Hepatocyte (in vitro differentiated cells): ENCODE results near the gene USP3. TPM values are rescaled to one million over a fixed set of nuclear protein-coding genes. Genes with fewer than 3 reads are reported as not detected.

Source experiments
- DNase-seq: peaks from one replicate; pipeline ENCODE4 v3.0.0-alpha.2; 2016; ENCODE audit warnings: low spot score
- H2AFZ ChIP-seq: fragments of 200-600 bp; sonication (generic); 2 replicates; pipeline ENCODE4 v1.6.0; 2016; ENCODE audit warnings: antibody characterized with exemption, mild to moderate bottlenecking
- H3K27ac ChIP-seq: fragments of 200-600 bp; sonication (generic); 2 replicates; pipeline ENCODE4 v1.5.1; 2016; ENCODE audit warnings: mild to moderate bottlenecking
- H3K27me3 ChIP-seq: fragments of 200-600 bp; sonication (generic); 2 replicates; pipeline ENCODE4 v1.6.1; 2016
- H3K36me3 ChIP-seq: fragments of 200-600 bp; sonication (generic); replicated peaks from 2 replicates; pipeline ENCODE4 v1.5.1; 2016; ENCODE audit warnings: low read depth; ENCODE audit not compliant: insufficient read depth
- H3K4me1 ChIP-seq: fragments of 200-600 bp; sonication (generic); 2 replicates; pipeline ENCODE4 v1.5.1; 2016; ENCODE audit warnings: mild to moderate bottlenecking, moderate library complexity; ENCODE audit not compliant: insufficient read depth
- H3K4me2 ChIP-seq: fragments of 200-600 bp; sonication (generic); 2 replicates; pipeline ENCODE4 v1.6.0; 2016
- H3K4me3 ChIP-seq: fragments of 200-600 bp; sonication (generic); 2 replicates; pipeline ENCODE4 v1.5.1; 2016; ENCODE audit warnings: mild to moderate bottlenecking
- H3K79me2 ChIP-seq: fragments of 200-600 bp; sonication (generic); 2 replicates; pipeline ENCODE4 v1.6.0; 2017; ENCODE audit warnings: mild to moderate bottlenecking
- H3K9me2 ChIP-seq: fragments of 200-600 bp; sonication (generic); replicated peaks from 2 replicates; pipeline ENCODE4 v1.6.0; 2017; ENCODE audit warnings: mild to moderate bottlenecking; ENCODE audit not compliant: insufficient read depth
- H3K9me3 ChIP-seq: fragments of 200-600 bp; sonication (generic); 2 replicates; pipeline ENCODE4 v1.5.1; 2016; ENCODE audit warnings: low read depth, mild to moderate bottlenecking
- H4K20me1 ChIP-seq: fragments of 200-600 bp; sonication (generic); 2 replicates; pipeline ENCODE4 v1.6.0; 2016; ENCODE audit warnings: mild to moderate bottlenecking; ENCODE audit not compliant: insufficient read depth, poor library complexity, severe bottlenecking
- EZH2 ChIP-seq: fragments of 200-600 bp; sonication (generic); IDR thresholded peaks from 2 replicates; pipeline ENCODE4 v1.6.1; 2016; ENCODE audit warnings: antibody characterized with exemption, mild to moderate bottlenecking, borderline replicate concordance
- EZH2phosphoT487 ChIP-seq: fragments of 200-600 bp; sonication (generic); IDR thresholded peaks from one replicate; pipeline ENCODE4 v1.6.1; 2018; ENCODE audit warnings: antibody characterized with exemption, mild to moderate bottlenecking, low read depth, moderate library complexity; ENCODE audit not compliant: unreplicated experiment, severe bottlenecking
- WGBS: methylation state at CpG from one replicate; pipeline ENCODE4 v1.1.6; 2016; ENCODE audit warnings: low lambda C conversion rate; ENCODE audit errors: missing lambda C conversion rate; 5-methylcytosine and 5-hydroxymethylcytosine counted together
- polyA plus RNA-seq: library from polyadenylated mRNA; unstranded; fragments of >200 nt; fragmentation: Nextera tagmentation; extraction: Ambion mirVana; gene quantifications from 2 replicates; pipeline ENCODE4 v1.2.1, GENCODE V29; 2016
- total RNA-seq: library from RNA; depleted of rRNA; stranded (reverse); fragments of >200 nt; gene quantifications from 2 replicates; pipeline ENCODE4 v1.2.3, GENCODE V29; 2014
- TF ChIP-seq, protein P1 (sequence below): fragments of 200-600 bp; sonication (generic); IDR thresholded peaks from 2 replicates; pipeline ENCODE4 v1.5.1; 2016; ENCODE audit warnings: antibody characterized with exemption, mild to moderate bottlenecking; ENCODE audit not compliant: poor library complexity

The USP3 gene
- total and polyA plus RNA-seq, 2 experiments from 2014 or later, result 30.5 to 61.2 TPM

DNA sequence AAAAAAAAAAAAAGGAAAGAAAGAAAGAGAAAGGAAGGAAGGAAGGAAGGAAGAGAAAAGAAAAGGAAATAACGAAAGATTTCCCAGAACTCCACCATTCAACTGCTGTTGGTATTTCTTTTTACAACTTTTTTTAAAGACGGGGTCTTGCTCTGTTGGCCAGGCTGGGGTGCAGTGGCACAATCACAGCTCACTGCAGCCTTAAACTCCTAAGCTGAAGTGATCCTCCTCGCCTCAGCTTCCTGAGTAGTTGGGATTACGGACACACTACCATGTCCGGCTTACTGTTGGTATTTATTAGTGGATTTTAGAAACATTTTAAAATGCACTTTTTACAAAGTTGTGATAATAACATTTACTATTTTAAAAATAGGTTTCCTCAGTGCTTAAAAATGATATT is 15.0 kb upstream of the USP3 start:
- H4K20me1 ChIP-seq, result no peaks in the 10 kb centered on the region
- H3K4me2 ChIP-seq, result no peak overlapping the region
- H3K9me3 ChIP-seq, result no peaks in the 10 kb centered on the region
- no peaks in the 10 kb centered on the region for H3K27me3 ChIP-seq
- no peak overlapping the region for H3K27ac ChIP-seq
- H3K79me2 ChIP-seq, result no peaks in the 10 kb centered on the region
- TF ChIP-seq, protein P1, sequence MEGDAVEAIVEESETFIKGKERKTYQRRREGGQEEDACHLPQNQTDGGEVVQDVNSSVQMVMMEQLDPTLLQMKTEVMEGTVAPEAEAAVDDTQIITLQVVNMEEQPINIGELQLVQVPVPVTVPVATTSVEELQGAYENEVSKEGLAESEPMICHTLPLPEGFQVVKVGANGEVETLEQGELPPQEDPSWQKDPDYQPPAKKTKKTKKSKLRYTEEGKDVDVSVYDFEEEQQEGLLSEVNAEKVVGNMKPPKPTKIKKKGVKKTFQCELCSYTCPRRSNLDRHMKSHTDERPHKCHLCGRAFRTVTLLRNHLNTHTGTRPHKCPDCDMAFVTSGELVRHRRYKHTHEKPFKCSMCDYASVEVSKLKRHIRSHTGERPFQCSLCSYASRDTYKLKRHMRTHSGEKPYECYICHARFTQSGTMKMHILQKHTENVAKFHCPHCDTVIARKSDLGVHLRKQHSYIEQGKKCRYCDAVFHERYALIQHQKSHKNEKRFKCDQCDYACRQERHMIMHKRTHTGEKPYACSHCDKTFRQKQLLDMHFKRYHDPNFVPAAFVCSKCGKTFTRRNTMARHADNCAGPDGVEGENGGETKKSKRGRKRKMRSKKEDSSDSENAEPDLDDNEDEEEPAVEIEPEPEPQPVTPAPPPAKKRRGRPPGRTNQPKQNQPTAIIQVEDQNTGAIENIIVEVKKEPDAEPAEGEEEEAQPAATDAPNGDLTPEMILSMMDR, result no peak
- peaks cover 7% of the 10 kb centered on the region for H3K4me1 ChIP-seq
- no peak overlapping the region for H3K4me3 ChIP-seq
- WGBS, result 94% methylated on average over 5 of the region's 5 CpGs
- H3K36me3 ChIP-seq, result no peaks in the 10 kb centered on the region
- H3K9me2 ChIP-seq, result no peaks in the 10 kb centered on the region
- H2AFZ ChIP-seq, result no peak overlapping the region
- no peak for DNase-seq

DNA sequence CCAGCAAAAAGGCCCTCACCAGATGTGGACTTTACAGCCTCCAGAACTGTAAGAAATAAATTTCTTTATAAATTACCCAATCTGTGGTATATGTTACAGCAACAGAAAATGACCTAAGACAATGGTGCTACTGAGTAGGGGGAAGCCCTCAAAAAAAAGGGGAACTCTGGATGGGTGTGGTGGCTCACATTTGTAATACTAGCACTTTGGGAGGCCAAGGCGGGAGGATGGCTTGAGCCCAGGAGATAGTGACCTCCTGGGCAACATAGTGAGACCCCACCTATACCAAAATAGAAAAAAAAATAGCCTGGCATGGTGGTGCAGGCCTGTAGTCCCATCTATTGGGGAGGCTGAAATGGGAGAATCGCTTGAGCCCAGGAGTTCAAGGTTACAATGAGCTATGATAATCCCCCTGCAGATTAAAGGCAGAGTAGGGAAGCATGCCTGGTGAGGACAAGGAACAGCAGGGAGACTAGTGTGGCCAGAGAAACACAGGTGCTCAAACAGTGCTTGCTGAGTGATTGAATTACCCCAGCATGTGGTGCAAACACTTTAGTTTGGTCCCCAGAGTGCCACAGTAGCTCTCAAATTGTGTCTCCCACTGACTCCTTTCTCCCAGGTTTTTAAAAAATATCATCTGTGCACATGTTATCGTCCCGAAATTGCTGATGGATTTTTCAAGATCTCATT is 13.9 kb upstream of the USP3 start:
- no peak overlapping the region for H2AFZ ChIP-seq
- TF ChIP-seq, protein P1, result no peak
- TF ChIP-seq EZH2phosphoT487, result no peak
- TF ChIP-seq EZH2, result no peak
- WGBS, result 85% methylated on average over 4 of the region's 4 CpGs
- no peaks in the 10 kb centered on the region for H3K9me3 ChIP-seq
- no peaks in the 10 kb centered on the region for H4K20me1 ChIP-seq
- H3K79me2 ChIP-seq, result no peaks in the 10 kb centered on the region
- H3K4me1 ChIP-seq, result peaks cover 7% of the 10 kb centered on the region
- no peak overlapping the region for H3K4me2 ChIP-seq
- H3K27ac ChIP-seq, result no peak overlapping the region
- no peaks in the 10 kb centered on the region for H3K36me3 ChIP-seq
- no peaks in the 10 kb centered on the region for H3K27me3 ChIP-seq
- DNase-seq, result no peak
- no peaks in the 10 kb centered on the region for H3K9me2 ChIP-seq
- H3K4me3 ChIP-seq, result no peak overlapping the region

DNA sequence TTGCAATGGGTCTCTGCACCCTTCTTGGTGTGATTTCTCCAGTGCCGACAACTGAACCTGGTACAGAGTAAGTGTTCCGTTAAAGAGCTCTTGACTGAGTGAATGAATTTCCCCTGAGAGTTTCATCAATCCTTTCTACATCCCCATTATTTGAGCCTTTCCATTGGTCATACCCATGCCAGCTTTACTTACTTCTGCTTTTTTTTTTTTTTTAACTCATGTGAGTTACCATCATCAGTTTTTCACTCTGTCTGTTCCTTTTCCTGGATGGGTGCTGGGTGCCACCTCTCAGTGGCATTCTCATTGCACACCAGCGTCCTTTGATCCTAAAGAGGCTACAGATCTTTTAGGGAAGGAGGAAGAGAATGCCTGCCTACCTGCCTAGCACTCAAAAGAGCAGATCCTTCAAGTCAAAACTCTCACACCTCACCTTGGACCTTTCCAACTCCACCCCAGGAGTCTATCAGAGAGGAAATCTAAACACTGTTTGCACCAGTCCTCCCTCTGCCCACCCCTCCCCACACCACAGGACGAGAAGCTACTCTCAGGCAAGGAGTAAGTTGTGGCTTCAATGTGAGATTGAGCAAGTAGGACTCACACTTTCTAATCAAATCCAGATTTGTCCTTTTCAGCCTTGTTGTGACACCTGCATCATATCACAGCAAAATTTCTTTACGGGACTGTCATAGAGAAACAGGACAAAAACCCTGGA is 13.1 kb upstream of the USP3 start:
- Histone ChIP-seq H3K4me3 (no peak overlapping the region), H3K27ac (no peak overlapping the region), H3K9me3 (no peaks in the 10 kb centered on the region), H3K27me3 (no peaks in the 10 kb centered on the region), H3K36me3 (no peaks in the 10 kb centered on the region), H4K20me1 (no peaks in the 10 kb centered on the region), H3K79me2 (no peaks in the 10 kb centered on the region), H2AFZ (no peak overlapping the region), H3K4me1 (peaks cover 14% of the 10 kb centered on the region), H3K9me2 (no peaks in the 10 kb centered on the region), H3K4me2 (no peak overlapping the region)
- DNase-seq, result no peak
- 81% methylated on average over 5 of the region's 5 CpGs for WGBS
- TF ChIP-seq EZH2 (no peak), EZH2phosphoT487 (no peak)
- TF ChIP-seq, protein P1, result no peak
